ENCODE measurements around the gene SV2C.

Gene SV2C

GRCh38 chr5:76289692-76290091 is 206.5 kb downstream of the SV2C start:
- no peak for DNase-seq
- H2AFZ ChIP-seq (ENCODE audit: low read depth, low read length) = no peak overlapping the region
- no peak for TF ChIP-seq EZH2 (IDR thresholded peaks at IDR 0.05; ENCODE audit: borderline replicate concordance, low read depth, low read length, severe bottlenecking)
- TF ChIP-seq CTCF (IDR thresholded peaks at IDR 0.05; ENCODE audit: borderline replicate concordance, extremely low read depth, low read length, poor library complexity, severe bottlenecking) = no peak
- no peak overlapping the region for H3K27ac ChIP-seq (ENCODE audit: low read length)
- H3K4me1 ChIP-seq (ENCODE audit: insufficient read depth, low read length) = no peaks in the 10 kb centered on the region
- no peaks in the 10 kb centered on the region for H3K79me2 ChIP-seq (ENCODE audit: insufficient read depth, low read length)
- H3K36me3 ChIP-seq (ENCODE audit: insufficient read depth, low read length) = no peaks in the 10 kb centered on the region
- no peak overlapping the region for H3K4me2 ChIP-seq (ENCODE audit: insufficient read depth, low read length)
- H3K9me3 ChIP-seq (ENCODE audit: insufficient read depth, low read length, severe bottlenecking) = no peaks in the 10 kb centered on the region
- H4K20me1 ChIP-seq (ENCODE audit: insufficient read depth, low read length) = no peaks in the 10 kb centered on the region
- H3K27me3 ChIP-seq (ENCODE audit: insufficient read depth, low read length, poor library complexity) = no peaks in the 10 kb centered on the region
- H3K9ac ChIP-seq (ENCODE audit: low read depth, low read length) = no peak overlapping the region
- no peak for ATAC-seq (ENCODE audit: insufficient read depth, low read depth)
- H3K4me3 ChIP-seq (ENCODE audit: low read depth in 1 of 2, low read length in 2 of 2) = no peak overlapping the region

- Histone ChIP-seq H3K36me3 (ENCODE audit: insufficient read depth, low read length) (no peaks in the 10 kb centered on the region), H3K9me3 (ENCODE audit: insufficient read depth, low read length, severe bottlenecking) (no peaks in the 10 kb centered on the region), H3K4me1 (ENCODE audit: insufficient read depth, low read length) (no peaks in the 10 kb centered on the region), H3K79me2 (ENCODE audit: insufficient read depth, low read length) (no peaks in the 10 kb centered on the region), H3K4me3 (ENCODE audit: low read depth in 1 of 2, low read length in 2 of 2) (no peak overlapping the region), H3K9ac (ENCODE audit: low read depth, low read length) (no peak overlapping the region), H3K27ac (ENCODE audit: low read length) (no peak overlapping the region), H3K27me3 (ENCODE audit: insufficient read depth, low read length, poor library complexity) (no peaks in the 10 kb centered on the region), H3K4me2 (ENCODE audit: insufficient read depth, low read length) (no peak overlapping the region), H4K20me1 (ENCODE audit: insufficient read depth, low read length) (no peaks in the 10 kb centered on the region), H2AFZ (ENCODE audit: low read depth, low read length) (no peak overlapping the region)
- DNase-seq (no peak), ATAC-seq (ENCODE audit: insufficient read depth, low read depth) (no peak)
- TF ChIP-seq CTCF (IDR thresholded peaks at IDR 0.05; ENCODE audit: borderline replicate concordance, extremely low read depth, low read length, poor library complexity, severe bottlenecking) (no peak), EZH2 (IDR thresholded peaks at IDR 0.05; ENCODE audit: borderline replicate concordance, low read depth, low read length, severe bottlenecking) (no peak)
Observed at GRCh38 chr5:76290321-76290757, 207.2 kb downstream of the SV2C start.

- no peak for TF ChIP-seq EZH2 (IDR thresholded peaks at IDR 0.05; ENCODE audit: borderline replicate concordance, low read depth, low read length, severe bottlenecking)
- no peak for TF ChIP-seq CTCF (IDR thresholded peaks at IDR 0.05; ENCODE audit: borderline replicate concordance, extremely low read depth, low read length, poor library complexity, severe bottlenecking)
- Histone ChIP-seq H3K27me3 (ENCODE audit: insufficient read depth, low read length, poor library complexity) (no peaks in the 10 kb centered on the region), H3K4me2 (ENCODE audit: insufficient read depth, low read length) (no peak overlapping the region), H3K27ac (ENCODE audit: low read length) (no peak overlapping the region), H3K4me1 (ENCODE audit: insufficient read depth, low read length) (no peaks in the 10 kb centered on the region), H3K9ac (ENCODE audit: low read depth, low read length) (no peak overlapping the region), H4K20me1 (ENCODE audit: insufficient read depth, low read length) (no peaks in the 10 kb centered on the region), H3K36me3 (ENCODE audit: insufficient read depth, low read length) (no peaks in the 10 kb centered on the region), H3K4me3 (ENCODE audit: low read depth in 1 of 2, low read length in 2 of 2) (no peak overlapping the region), H3K79me2 (ENCODE audit: insufficient read depth, low read length) (no peaks in the 10 kb centered on the region), H3K9me3 (ENCODE audit: insufficient read depth, low read length, severe bottlenecking) (no peaks in the 10 kb centered on the region), H2AFZ (ENCODE audit: low read depth, low read length) (no peak overlapping the region)
- DNase-seq (no peak), ATAC-seq (ENCODE audit: insufficient read depth, low read depth) (no peak)
Observed at GRCh38 chr5:76291305-76292077, 208.3 kb downstream of the SV2C start.
